Panc1 (cell line): ENCODE data around the gene ITPA.

Source experiments
- TF ChIP-seq, protein P1 (sequence below), 2 experiments: IDR thresholded peaks; 2 replicates each; pipeline ENCODE4 v1.6.1; 2011 to 2012; ENCODE audit warnings: low read depth in 2 of 2, control low read depth in 1 of 2, low read length in 1 of 2, mild to moderate bottlenecking in 1 of 2, moderate library complexity in 1 of 2; ENCODE audit not compliant: insufficient read depth in 1 of 2
- TF ChIP-seq, protein P2 (sequence below): fragments of 450-650 bp; IDR thresholded peaks from 2 replicates; pipeline ENCODE4 v1.5.1; 2017; ENCODE audit warnings: mild to moderate bottlenecking

DNA sequence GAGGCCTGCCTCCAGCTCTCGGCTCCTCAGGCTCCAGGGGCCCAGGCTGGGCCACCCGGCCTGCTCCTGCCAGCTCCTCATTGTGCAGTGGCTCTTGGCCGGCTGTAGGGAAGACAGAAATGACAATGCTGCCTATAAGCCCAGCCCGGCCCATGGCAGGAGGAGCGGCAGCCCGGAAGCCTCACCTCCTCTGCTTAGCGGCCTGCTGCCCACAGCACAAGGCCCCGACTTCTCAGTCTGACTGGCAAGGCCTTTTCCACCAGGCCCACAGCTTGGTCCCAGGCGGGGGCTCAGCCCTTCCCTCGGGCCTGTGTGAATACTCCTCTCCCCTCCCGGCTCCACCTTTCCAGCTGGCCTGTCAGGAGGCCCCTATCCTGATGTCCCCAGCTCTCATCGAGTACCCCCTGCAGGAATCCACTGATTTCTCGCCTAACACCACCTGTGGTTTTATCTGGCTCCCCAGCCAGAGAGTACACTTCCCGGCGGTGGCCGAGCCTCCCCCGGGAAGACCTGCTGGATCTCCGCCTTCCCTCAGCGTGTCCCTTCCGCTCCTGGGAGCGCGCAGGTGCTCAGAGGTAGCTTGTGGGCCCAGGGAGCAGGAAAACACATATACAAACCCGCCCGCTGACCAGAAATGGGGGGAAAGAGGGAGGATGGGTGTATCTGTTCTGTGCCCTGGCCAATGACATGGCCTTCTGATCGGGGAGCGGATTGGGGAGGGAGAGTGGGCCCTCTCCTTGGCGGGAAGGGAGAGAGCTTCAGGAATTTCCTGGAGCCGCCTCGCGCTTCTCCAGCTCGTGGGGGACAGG lies 5.8 kb upstream of the ITPA start:
- TF ChIP-seq, protein P1, sequence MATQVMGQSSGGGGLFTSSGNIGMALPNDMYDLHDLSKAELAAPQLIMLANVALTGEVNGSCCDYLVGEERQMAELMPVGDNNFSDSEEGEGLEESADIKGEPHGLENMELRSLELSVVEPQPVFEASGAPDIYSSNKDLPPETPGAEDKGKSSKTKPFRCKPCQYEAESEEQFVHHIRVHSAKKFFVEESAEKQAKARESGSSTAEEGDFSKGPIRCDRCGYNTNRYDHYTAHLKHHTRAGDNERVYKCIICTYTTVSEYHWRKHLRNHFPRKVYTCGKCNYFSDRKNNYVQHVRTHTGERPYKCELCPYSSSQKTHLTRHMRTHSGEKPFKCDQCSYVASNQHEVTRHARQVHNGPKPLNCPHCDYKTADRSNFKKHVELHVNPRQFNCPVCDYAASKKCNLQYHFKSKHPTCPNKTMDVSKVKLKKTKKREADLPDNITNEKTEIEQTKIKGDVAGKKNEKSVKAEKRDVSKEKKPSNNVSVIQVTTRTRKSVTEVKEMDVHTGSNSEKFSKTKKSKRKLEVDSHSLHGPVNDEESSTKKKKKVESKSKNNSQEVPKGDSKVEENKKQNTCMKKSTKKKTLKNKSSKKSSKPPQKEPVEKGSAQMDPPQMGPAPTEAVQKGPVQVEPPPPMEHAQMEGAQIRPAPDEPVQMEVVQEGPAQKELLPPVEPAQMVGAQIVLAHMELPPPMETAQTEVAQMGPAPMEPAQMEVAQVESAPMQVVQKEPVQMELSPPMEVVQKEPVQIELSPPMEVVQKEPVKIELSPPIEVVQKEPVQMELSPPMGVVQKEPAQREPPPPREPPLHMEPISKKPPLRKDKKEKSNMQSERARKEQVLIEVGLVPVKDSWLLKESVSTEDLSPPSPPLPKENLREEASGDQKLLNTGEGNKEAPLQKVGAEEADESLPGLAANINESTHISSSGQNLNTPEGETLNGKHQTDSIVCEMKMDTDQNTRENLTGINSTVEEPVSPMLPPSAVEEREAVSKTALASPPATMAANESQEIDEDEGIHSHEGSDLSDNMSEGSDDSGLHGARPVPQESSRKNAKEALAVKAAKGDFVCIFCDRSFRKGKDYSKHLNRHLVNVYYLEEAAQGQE (IDR thresholded peaks at IDR 0.05; ENCODE audit: insufficient read depth in 1 of 2, low read depth in 2 of 2, low read length in 1 of 2): no peak
- TF ChIP-seq, protein P2, sequence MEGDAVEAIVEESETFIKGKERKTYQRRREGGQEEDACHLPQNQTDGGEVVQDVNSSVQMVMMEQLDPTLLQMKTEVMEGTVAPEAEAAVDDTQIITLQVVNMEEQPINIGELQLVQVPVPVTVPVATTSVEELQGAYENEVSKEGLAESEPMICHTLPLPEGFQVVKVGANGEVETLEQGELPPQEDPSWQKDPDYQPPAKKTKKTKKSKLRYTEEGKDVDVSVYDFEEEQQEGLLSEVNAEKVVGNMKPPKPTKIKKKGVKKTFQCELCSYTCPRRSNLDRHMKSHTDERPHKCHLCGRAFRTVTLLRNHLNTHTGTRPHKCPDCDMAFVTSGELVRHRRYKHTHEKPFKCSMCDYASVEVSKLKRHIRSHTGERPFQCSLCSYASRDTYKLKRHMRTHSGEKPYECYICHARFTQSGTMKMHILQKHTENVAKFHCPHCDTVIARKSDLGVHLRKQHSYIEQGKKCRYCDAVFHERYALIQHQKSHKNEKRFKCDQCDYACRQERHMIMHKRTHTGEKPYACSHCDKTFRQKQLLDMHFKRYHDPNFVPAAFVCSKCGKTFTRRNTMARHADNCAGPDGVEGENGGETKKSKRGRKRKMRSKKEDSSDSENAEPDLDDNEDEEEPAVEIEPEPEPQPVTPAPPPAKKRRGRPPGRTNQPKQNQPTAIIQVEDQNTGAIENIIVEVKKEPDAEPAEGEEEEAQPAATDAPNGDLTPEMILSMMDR: no peak
